GM18505 (cell line): Measurements from ENCODE around the gene LRRC63.
"Not testable (repeated sequence)": the region's sequence is repeated elsewhere in the genome, so short reads cannot be mapped to it uniquely, and the experiment has no call there.

ENCODE experiments used
- ATAC-seq: cut with Tn5 transposase; IDR thresholded peaks from one replicate; pipeline ENCODE4 v1.9.1; 2021; ENCODE audit not compliant: unreplicated experiment
- POLR2A ChIP-seq: IDR thresholded peaks from 4 replicates; pipeline ENCODE4 v1.6.1; 2011; ENCODE audit warnings: borderline replicate concordance; ENCODE audit not compliant: insufficient read depth, insufficient read length; ENCODE audit errors: extremely low read depth

LRRC63 gene

DNA sequence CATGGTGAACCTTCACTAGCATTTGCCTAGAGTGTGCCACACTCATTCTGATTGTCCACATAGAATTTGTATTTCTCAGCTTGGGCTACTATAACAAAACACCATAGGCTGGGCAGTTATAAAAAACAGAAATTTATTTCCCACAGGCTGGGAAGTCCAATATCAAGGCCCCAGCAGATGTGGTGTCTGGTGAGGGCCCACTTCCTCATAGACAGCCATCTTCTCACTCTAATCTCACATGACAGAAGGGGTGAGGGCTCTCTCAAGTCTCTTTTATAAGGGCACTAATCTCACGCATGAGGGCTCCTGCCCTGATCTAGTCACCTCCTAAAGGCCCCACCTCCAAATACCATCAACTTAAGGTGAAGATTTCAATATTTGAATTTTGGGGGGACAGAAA, 53.6 kb downstream of the LRRC63 start:
- ATAC-seq = no peak
- TF ChIP-seq POLR2A = no peak

DNA sequence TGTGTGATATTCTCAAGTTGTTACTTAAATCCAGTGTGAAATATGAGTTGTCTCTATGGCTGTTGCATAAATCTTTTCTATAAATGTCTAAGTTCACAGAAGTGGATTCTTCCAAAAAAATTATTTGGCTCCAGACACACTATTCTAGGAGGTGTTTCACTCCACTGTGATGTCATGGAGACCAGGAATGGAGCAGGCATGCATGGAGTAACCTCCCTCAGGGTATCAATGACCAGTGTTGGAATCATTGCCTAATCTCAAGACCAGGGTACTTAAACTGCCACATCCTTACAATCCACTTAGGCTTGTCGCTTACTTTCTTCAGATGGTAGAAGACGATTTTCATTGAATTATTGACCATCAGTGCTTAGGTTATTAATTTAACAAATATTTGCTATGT, 55.4 kb downstream of the LRRC63 start:
- no peak for ATAC-seq
- no peak for TF ChIP-seq POLR2A

DNA sequence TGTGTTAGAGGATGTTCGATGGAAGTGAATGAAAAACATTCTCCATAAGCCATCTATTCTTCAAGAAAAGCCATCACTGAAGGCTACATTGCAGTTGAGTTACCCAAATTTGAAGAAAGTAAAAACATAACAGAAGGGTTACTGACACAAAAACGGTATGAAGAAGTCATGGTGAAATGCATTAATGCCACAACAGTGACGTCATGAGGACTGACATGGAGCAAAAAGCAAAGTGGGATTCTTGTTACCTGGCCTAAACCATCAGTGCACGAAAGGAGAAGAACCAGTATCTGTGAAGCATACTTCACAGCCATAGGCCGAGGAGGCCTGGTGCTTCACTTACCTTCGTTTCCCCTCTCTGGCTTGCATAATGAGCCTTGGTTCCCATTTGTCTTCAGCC, 58.7 kb downstream of the LRRC63 start:
- no peak for ATAC-seq
- no peak for TF ChIP-seq POLR2A

DNA sequence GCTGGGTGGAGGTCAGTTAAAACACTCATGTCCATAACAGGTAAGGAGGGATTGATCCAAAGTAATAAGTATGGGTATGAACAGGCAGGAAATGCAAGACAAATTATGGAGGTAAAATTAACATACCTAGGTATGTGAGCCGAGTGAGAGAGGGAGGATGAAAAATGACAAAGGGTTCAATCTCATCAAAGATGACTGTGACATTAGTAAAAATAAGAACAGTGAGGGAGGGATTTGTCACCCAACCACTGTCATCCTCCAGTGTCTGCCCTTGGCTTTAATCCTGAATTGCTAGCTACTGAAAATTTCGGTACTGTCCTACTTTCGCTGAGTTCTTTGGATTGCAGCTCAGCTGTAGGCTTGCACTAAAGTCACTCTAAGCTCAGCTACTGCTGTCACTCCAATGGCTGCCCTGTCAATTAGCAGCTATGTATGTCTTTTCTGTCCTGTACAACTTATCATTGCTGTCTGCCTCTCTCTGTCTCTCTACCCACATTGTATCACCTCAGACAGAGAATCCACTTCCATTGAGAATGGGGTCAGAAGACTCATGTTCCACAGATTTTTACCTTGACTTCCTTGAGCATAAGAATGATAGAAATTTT, 62.5 kb downstream of the LRRC63 start:
- TF ChIP-seq POLR2A = no peak
- ATAC-seq = no peak

DNA sequence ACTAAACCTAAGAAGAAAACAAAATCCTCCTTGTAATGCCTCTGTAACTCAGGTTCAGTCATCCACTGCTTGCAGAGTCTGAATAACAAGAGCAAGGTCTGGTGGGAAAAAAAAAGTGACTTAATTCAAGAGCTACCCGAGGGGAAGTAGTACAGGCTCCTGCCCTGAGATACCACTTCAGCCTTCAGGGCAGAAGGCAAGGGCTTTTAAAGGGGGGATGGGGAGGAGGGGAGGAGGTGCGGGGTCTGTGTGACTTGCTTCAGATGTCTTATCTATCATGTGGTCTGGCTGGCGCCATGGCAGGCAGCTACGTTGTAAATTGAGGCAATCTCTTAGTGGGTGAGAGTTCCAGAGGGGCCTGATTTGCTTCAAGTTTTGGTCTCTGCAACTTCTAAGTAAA, 66.7 kb downstream of the LRRC63 start:
- TF ChIP-seq POLR2A = no peak
- no peak for ATAC-seq

DNA sequence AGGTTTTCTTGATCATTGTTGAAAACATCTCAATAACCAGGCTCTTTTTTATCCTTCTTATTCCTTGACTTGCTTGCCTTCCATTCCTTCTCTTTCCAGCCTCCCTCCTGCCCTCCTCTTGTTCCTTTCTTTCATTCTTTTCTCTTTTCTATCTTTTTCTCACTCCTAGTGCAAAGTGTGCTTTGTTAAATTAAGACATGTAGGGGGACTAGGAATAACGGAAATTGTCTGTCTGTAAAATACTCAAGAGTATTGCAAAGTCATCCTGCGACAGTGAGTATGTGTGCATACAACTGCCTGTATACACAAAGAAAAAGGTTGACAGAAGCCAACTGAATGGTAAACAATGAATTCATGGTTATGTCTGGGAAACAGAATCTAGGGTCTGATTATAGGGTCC, 70.1 kb downstream of the LRRC63 start:
- no peak for TF ChIP-seq POLR2A
- no peak for ATAC-seq

DNA sequence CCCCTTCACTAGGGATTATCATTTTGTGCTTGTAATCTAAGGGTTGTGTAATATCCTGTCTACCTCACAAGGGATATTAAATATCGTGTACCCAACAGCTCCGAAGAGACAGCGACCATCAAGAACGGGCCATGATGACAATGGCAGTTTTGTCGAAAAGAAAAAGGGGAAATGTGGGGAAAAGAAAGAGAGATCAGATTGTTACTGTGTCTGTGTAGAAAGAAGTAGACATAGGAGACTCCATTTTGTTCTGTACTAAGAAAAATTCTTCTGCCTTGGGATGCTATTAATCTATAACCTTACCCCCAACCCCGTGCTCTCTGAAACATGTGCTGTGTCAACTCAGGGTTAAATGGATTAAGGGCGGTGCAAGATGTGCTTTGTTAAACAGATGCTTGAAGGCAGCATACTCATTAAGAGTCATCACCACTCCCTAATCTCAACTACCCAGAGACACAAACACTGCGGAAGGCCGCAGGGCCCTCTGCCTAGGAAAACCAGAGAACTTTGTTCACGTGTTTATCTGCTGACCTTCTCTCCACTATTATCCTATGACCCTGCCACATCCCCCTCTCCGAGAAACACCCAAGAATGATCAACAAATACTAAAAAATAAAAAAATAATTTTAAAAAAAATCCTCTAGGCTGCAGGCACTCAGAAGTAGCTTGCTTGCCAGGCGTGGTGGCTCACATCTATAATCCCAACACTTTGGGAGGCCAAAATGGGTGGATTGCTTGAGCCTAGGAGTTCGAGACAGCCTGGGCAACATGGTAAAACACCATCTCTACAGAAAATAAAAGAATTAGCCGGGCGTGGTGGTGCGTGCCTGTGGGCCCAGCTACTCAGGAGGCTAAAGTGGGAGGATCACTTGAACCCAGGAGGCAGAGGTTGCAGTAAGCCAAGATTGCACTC, 72.4 kb downstream of the LRRC63 start:
- not testable (repeated sequence) for ATAC-seq

DNA sequence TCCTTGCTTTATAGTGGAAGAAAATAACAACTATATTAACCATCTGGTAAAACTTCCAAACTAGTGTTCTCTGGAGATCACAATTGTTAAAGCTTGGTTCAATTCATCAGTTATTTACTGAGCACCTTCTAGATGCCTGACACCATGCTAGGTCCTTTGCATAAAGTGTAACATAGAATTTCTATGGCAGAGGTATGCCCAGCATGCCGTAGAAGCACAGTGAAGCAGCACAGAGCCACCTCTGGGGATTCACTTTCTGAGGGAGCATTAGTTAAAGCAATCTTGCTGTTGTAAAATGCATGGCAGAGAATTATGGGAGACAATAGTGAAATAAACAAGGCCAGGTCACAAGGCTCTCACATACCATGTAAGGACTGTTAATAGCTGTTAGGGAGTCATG, 75.2 kb downstream of the LRRC63 start:
- TF ChIP-seq POLR2A = no peak
- ATAC-seq = no peak

DNA sequence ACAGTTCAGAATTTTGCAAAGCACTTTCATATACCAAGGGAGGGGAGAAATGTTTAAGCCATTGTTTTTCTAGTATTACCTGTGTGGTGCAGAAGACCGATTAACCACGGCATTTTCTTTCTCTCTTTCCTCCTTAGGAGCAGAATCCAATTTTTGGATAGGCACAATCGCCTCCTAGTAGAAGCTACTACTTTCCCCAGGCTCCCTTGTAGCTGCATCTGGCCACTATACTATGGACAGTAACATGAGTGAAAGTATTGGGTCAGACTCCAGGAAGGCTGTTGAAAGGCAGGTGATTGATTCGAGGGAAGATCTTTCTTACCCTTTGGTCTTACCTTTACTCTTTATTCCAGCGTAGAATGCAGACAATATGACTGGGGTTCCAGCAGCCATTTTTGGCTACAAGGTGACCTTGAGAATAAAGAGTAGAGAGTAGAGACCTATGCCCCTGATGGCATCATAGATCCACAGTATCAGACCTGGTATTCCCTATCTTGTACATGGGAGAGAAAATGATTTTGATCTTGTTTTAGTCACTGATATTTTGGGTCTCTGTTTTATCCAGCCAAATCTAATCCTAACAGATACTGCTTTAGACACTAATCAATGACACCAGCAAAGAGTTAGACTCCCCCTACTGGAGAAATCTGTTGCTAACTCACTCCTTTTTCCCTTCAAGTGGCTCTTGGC, 77.0 kb downstream of the LRRC63 start:
- peak; percentile 65 for ATAC-seq
- no peak for TF ChIP-seq POLR2A

DNA sequence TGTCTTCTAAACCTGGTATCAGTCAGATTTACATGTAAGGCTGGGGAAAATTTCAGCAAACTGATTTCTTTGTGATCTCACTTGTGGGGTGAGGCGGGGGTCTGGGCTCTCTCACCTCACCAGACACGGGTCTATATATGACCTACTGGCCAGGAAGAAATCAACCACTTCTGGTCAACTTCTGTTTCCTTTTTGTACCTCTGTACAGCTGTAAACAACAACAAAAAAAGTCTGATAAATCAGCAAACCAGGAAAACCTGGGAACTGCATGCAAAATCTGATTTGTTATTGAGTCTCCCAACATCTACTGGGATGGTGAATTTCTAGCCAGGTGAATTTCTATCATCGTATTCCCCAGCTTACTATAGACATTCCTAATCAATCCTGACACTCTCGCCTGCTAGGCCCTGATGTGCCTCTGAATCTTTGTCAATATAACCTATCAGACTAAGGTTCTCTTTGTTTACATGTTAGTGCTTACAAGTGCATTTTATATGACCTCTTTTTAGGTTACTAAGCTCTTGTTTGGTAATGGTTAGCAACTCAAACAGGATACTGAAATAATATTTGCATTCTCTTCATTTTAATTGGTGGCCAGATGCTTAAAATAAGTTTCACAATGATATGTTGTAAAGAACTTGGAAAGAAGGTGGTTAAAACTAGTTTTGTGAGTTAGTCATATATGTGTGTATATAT, 77.7 kb downstream of the LRRC63 start:
- peak; percentile 17 for ATAC-seq
- TF ChIP-seq POLR2A = no peak

DNA sequence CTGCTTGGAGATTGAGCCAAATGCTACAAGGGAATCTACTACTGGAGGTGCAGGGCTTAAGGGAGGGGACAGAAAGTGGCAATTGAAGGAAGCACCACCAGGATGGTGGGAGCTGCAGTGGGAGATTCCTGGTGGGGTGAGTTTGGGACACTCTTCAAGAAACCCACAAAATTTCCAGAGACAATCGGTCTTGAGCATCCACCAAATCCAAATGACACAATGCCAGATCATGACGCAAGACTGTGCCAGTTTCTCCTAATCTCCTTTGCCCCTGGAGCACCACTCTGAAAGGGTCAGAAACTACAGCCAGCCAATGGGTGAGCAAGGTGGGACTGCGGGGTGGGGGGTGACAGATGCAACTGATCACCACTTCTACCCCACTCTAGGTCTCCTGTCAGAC, 78.7 kb downstream of the LRRC63 start:
- TF ChIP-seq POLR2A = no peak
- ATAC-seq = no peak

DNA sequence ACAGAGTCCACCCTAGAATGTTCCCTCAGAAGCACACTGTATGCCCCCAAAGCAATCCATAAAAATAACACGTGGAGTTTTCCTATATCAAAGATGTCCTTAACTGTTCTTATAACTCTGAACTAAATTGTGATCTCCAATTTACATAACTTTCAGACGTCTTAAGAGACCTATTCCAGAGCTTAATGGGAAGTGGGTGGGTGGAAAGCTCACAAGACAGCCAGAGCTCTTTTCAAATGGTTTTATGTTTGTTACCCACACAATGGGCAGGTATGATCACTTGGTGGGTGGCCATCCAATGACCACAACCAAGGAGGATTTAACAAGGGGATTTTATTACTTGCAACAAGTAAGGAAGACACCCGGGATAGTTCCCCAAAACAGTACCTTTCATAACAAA, 81.7 kb downstream of the LRRC63 start:
- no peak for TF ChIP-seq POLR2A
- ATAC-seq = no peak

DNA sequence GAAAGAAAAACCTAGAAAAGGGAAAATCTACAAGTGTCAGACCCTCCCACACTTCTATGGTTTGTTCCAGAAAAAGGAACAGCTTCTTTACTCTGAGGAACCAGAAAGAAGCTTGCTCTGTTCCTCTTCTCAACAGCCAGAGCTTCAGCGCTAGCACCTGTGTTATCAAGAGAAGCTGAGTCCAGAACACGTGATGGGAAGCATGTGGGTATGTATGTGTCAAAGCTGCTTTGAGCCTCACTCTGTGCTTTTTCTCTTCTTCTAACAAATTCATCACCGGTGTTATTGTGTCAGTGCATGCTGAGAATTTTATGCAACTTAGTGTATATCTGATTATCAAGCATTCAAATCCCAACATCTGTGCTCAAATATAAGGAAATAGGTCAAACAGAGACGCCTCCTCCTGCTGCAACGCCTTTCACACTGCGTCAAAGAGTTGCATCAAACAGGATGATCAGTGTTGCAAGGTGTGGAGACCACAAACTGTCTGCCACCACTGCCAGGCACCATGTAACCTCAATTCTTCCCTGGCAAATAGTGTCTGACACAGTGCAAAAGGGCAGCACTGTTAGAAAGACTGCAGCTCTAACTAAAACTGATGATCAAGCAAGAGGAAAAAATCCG, 83.9 kb downstream of the LRRC63 start:
- TF ChIP-seq POLR2A = no peak
- ATAC-seq = no peak
